HCEC 1CT (cell line): ENCODE measurements around the gene FRAT2.

Experiments
- DNase-seq: peaks from one replicate; pipeline ENCODE4 v3.0.0-alpha.2; 2017

FRAT2 gene

GRCh38 chr10:97334370-97335175, at the start of gene FRAT2:
TSS of gene FRAT2 (minus strand) at chr10:97334729. CDS start at chr10:97334572, 157 bp downstream.
- peak; percentile 89 for DNase-seq

- DNase-seq: no peak
Measured at GRCh38 chr10:97384156-97384555, 49.6 kb upstream of the FRAT2 start.

- no peak for DNase-seq
Measured at GRCh38 chr10:97383159-97383558, 48.6 kb upstream of the FRAT2 start.

GRCh38 chr10:97381626-97382025, 47.1 kb upstream of the FRAT2 start:
- no peak for DNase-seq

- no peak for DNase-seq
Measured at GRCh38 chr10:97380516-97380915, 46.0 kb upstream of the FRAT2 start.

- no peak for DNase-seq
Measured at GRCh38 chr10:97378933-97379921, 44.7 kb upstream of the FRAT2 start.

GRCh38 chr10:97376413-97376812, 41.9 kb upstream of the FRAT2 start:
- no peak for DNase-seq

GRCh38 chr10:97373456-97373855, 38.9 kb upstream of the FRAT2 start:
- no peak for DNase-seq

GRCh38 chr10:97372233-97372875, 37.8 kb upstream of the FRAT2 start:
- DNase-seq: no peak

GRCh38 chr10:97371696-97372095, 37.2 kb upstream of the FRAT2 start:
- no peak for DNase-seq

GRCh38 chr10:97367126-97367649, 32.7 kb upstream of the FRAT2 start:
- no peak for DNase-seq

GRCh38 chr10:97366572-97366971, 32.0 kb upstream of the FRAT2 start:
- no peak for DNase-seq

- no peak for DNase-seq
Measured at GRCh38 chr10:97365761-97366351, 31.3 kb upstream of the FRAT2 start.

- DNase-seq: no peak
Measured at GRCh38 chr10:97363071-97363470, 28.5 kb upstream of the FRAT2 start.

- no peak for DNase-seq
Measured at GRCh38 chr10:97362310-97363033, 27.9 kb upstream of the FRAT2 start.

GRCh38 chr10:97361537-97361901, 27.0 kb upstream of the FRAT2 start:
- no peak for DNase-seq

GRCh38 chr10:97360705-97361536, 26.4 kb upstream of the FRAT2 start:
- no peak for DNase-seq

- no peak for DNase-seq
Measured at GRCh38 chr10:97358781-97359180, 24.3 kb upstream of the FRAT2 start.

- no peak for DNase-seq
Measured at GRCh38 chr10:97358349-97358748, 23.8 kb upstream of the FRAT2 start.

- DNase-seq: no peak
Measured at GRCh38 chr10:97356918-97357317, 22.4 kb upstream of the FRAT2 start.

GRCh38 chr10:97356318-97356914, 21.9 kb upstream of the FRAT2 start:
- peak; percentile 3 for DNase-seq
